Glutamatergic neuron (in vitro differentiated cells): Measurements from ENCODE around the gene COMMD6. TPM values are rescaled to one million over a fixed set of nuclear protein-coding genes. Genes with fewer than 3 reads are reported as not detected.

Experiments
- DNase-seq: peaks from one replicate; pipeline ENCODE4 v3.0.0; 2022
- H3K27ac Mint-ChIP-seq: one replicate; pipeline ENCODE4 v1.8.0; 2020; ENCODE audit warnings: mild to moderate bottlenecking, mixed read lengths, inconsistent platforms; ENCODE audit not compliant: unreplicated experiment
- H3K27me3 Mint-ChIP-seq: one replicate; pipeline ENCODE4 v1.8.0; 2020; ENCODE audit warnings: mild to moderate bottlenecking, moderate library complexity, mixed read lengths, inconsistent platforms; ENCODE audit not compliant: unreplicated experiment
- H3K36me3 Mint-ChIP-seq: one replicate; pipeline ENCODE4 v1.8.0; 2020; ENCODE audit warnings: mild to moderate bottlenecking, mixed read lengths, inconsistent platforms; ENCODE audit not compliant: unreplicated experiment
- H3K4me1 Mint-ChIP-seq: one replicate; pipeline ENCODE4 v1.8.0; 2020; ENCODE audit warnings: mild to moderate bottlenecking, low read depth, mixed read lengths, inconsistent platforms; ENCODE audit not compliant: unreplicated experiment
- H3K4me3 Mint-ChIP-seq: one replicate; pipeline ENCODE4 v1.8.0; 2020; ENCODE audit warnings: mild to moderate bottlenecking, mixed read lengths, inconsistent platforms; ENCODE audit not compliant: unreplicated experiment
- H3K9me3 Mint-ChIP-seq: one replicate; pipeline ENCODE4 v1.8.0; 2020; ENCODE audit warnings: mild to moderate bottlenecking, moderate library complexity, mixed read lengths, inconsistent platforms; ENCODE audit not compliant: unreplicated experiment
- total RNA-seq: library from RNA; stranded (reverse); fragmentation: NEBNext Ultra II Directional; extraction: Animal tissue kit (Norgen Biotek cat#: 25700); gene quantifications from one replicate; pipeline ENCODE4 v1.2.1, GENCODE V29; 2021; ENCODE audit not compliant: unreplicated experiment
- TF ChIP-seq, protein P1 (sequence below): fragments of 200-600 bp; sonication (generic); IDR thresholded peaks from one replicate; pipeline ENCODE4 v1.5.0; 2021; ENCODE audit not compliant: partially characterized antibody, unreplicated experiment

COMMD6 gene
- total RNA-seq, 1 donor from 2014 or later, result 109 TPM

- DNase-seq, result no peak
- Mint-ChIP-seq H3K27ac (no peak overlapping the region), H3K4me1 (peaks cover 3% of the 10 kb centered on the region), H3K27me3 (peaks cover 6% of the 10 kb centered on the region), H3K4me3 (no peak overlapping the region), H3K36me3 (no peaks in the 10 kb centered on the region), H3K9me3 (peaks cover 3% of the 10 kb centered on the region)
- TF ChIP-seq, protein P1, sequence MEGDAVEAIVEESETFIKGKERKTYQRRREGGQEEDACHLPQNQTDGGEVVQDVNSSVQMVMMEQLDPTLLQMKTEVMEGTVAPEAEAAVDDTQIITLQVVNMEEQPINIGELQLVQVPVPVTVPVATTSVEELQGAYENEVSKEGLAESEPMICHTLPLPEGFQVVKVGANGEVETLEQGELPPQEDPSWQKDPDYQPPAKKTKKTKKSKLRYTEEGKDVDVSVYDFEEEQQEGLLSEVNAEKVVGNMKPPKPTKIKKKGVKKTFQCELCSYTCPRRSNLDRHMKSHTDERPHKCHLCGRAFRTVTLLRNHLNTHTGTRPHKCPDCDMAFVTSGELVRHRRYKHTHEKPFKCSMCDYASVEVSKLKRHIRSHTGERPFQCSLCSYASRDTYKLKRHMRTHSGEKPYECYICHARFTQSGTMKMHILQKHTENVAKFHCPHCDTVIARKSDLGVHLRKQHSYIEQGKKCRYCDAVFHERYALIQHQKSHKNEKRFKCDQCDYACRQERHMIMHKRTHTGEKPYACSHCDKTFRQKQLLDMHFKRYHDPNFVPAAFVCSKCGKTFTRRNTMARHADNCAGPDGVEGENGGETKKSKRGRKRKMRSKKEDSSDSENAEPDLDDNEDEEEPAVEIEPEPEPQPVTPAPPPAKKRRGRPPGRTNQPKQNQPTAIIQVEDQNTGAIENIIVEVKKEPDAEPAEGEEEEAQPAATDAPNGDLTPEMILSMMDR, result no peak
Measured at GRCh38 chr13:75485286-75486062, 52.2 kb downstream of the COMMD6 start.

DNA sequence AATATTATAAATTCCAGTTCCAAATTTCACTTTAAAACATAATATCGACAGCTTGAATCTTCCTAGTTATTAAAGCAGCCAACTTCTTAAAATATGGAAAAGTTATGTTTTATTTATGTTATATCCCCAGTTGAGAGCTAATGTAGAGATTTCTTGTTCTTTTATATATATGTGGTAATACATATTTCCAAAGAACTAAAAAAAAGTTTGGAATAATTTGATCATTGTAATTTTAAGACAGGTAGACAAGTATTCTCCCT is 54.9 kb downstream of the COMMD6 start:
- Mint-ChIP-seq H3K36me3 (no peaks in the 10 kb centered on the region), H3K9me3 (peaks cover 3% of the 10 kb centered on the region), H3K27ac (no peak overlapping the region), H3K4me1 (peaks cover 4% of the 10 kb centered on the region), H3K4me3 (peak overlapping the region; percentile 89), H3K27me3 (peaks cover 7% of the 10 kb centered on the region)
- TF ChIP-seq, protein P1, result peak; percentile 1
- DNase-seq, result no peak

DNA sequence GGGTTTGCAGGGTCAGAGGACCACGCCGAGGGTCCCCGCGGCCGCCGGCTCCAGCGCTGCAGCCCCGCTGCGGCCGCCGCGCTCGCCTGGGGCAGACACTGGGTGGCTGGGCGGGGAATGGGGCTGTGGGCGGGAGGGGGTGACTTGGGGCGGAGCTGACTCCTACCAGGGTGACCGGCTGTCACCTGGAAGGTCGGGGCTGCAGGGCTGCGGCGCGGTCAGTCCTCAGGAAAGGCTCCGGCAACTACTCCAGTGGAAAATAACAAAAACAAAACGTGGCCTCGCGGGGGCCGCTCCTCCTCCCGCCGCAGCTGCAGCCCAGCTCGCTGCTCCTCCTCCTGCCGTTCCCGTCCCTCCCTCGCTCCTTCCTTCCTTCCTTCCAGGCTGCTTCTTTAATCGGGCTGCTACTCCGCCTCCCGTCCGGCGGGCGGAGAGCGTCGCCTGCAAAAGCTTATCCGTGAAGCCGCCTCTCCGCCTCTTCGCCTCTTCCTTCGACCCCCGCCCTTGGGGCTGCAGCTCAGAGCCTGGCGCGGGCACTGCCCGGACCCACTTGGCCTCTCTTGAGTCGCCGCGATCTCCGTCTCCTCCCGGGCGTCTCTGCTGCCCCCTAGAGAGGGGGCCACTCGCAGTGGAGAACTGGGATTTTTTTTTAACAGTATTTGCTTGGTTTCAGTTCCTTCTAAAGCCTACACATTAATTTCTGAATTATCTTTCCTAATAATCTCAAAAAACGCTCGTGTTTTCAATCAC is 55.4 kb downstream of the COMMD6 start, which contains the start of gene TBC1D4:
Gene TBC1D4 (minus strand): TSS at position 100 of the 750 bp plus-strand sequence. CDS start 402 bp downstream, outside the sequence.
- Mint-ChIP-seq H3K9me3 (peaks cover 3% of the 10 kb centered on the region), H3K27ac (peak within 1 kb of the TSS; percentile 48), H3K36me3 (no peaks in the 10 kb centered on the region), H3K27me3 (peaks cover 7% of the 10 kb centered on the region), H3K4me3 (peak within 1 kb of the TSS; percentile 96), H3K4me1 (peaks cover 4% of the 10 kb centered on the region)
- TF ChIP-seq, protein P1, result peak; percentile 63
- DNase-seq, result peak; percentile 85

DNA sequence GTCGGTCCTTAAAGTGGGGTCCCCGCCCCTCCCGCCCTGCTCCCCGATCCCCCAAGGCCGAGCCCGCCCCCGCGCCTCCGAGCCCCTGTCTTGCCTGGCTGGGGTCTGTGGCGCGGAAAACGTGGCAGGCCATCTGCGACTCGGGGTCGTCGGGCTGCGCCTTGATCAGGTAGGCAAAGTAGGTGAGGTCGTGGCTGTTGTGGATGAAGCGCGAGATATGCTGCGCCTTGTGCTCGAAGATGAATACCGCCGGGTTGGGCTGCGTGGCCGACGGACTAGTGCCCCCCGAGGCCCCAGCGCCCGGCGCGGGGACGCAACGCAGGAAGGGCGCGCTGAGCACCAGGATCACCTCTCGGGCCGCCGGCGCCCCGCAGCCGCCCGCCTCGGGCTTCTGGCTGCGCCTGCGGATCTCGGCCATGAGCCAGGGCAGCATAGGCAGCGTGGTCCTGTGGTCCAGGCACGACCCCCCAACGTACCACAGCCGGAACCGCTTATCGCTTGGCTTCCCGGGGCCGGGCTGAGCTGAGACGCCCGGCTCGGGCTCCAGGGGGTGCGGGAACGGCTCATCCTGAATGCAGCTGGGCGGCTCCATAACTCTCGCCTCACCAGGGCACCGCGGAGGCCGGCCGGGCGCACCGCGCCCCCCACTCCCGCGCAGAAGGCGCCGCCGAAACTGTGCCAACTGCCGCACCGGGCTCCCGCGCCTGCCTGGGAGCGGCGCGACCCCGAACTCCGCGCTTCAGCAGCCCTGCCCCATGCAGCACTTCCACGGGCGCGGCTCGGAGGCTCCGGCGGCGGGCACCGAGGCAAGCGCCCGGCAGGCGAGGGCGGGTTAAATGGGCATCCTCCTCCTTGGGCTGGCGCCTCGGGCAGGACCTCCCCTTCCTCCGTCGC is 56.2 kb downstream of the COMMD6 start:
- H3K9me3 Mint-ChIP-seq, result peaks cover 3% of the 10 kb centered on the region
- TF ChIP-seq, protein P1, result no peak
- no peak overlapping the region for H3K27ac Mint-ChIP-seq
- peaks cover 7% of the 10 kb centered on the region for H3K27me3 Mint-ChIP-seq
- peaks cover 4% of the 10 kb centered on the region for H3K4me1 Mint-ChIP-seq
- H3K4me3 Mint-ChIP-seq, result peak overlapping the region; percentile 96
- H3K36me3 Mint-ChIP-seq, result no peaks in the 10 kb centered on the region
- DNase-seq, result peak; percentile 60
